A673 (cell line): ENCODE results near the gene USP3. TPM values are rescaled to one million over a fixed set of nuclear protein-coding genes. Genes with fewer than 3 reads are reported as not detected.

ENCODE experiments used
- BruUV-seq: library from RNA; stranded (reverse); fragments of 400-500 nt; replicated peaks from 2 replicates; lab custom pipeline; 2021; lab: Mats Ljungman, UMichigan
- CTCF ChIA-PET: fragments of 300-600 bp; sonication (Branson Sonifier 250); formaldehyde crosslinking; loops from one replicate; lab custom pipeline; 2022; ENCODE audit warnings: antibody characterized with exemption; lab: Charles Lee
- POLR2A ChIA-PET: fragments of 300-600 bp; sonication (Branson Sonifier 250); formaldehyde crosslinking; loops from one replicate; lab custom pipeline; 2022; ENCODE audit warnings: antibody characterized with exemption; ENCODE audit not compliant: low non-redundant PET; lab: Charles Lee
- DNase-seq: peaks from one replicate; pipeline ENCODE4 v3.0.0-alpha.2; 2015; ENCODE audit warnings: low spot score
- H3K27ac ChIP-seq: fragments of 200-600 bp; sonication (generic); 2 replicates; pipeline ENCODE4 v1.5.1; 2016; ENCODE audit warnings: mixed run types, low read depth, mild to moderate bottlenecking, mixed read lengths, antibody characterized with exemption, low read length; ENCODE audit not compliant: poor library complexity, severe bottlenecking
- H3K27me3 ChIP-seq: fragments of 200-600 bp; sonication (generic); replicated peaks from 2 replicates; pipeline ENCODE4 v1.6.1; 2017; ENCODE audit warnings: mixed run types, low read depth, mild to moderate bottlenecking, mixed read lengths, antibody characterized with exemption, low read length; ENCODE audit not compliant: insufficient read depth, poor library complexity
- H3K36me3 ChIP-seq: fragments of 200-600 bp; sonication (generic); 2 replicates; pipeline ENCODE4 v1.6.1; 2016; ENCODE audit warnings: mixed run types, mild to moderate bottlenecking, mixed read lengths, antibody characterized with exemption, low read length; ENCODE audit not compliant: insufficient read depth, poor library complexity, severe bottlenecking
- H3K4me1 ChIP-seq: fragments of 200-600 bp; sonication (generic); 2 replicates; pipeline ENCODE4 v1.6.1; 2017; ENCODE audit warnings: mixed run types, mild to moderate bottlenecking, mixed read lengths, antibody characterized with exemption, low read length; ENCODE audit not compliant: insufficient read depth, poor library complexity, severe bottlenecking
- H3K4me3 ChIP-seq: fragments of 200-600 bp; sonication (generic); 2 replicates; pipeline ENCODE4 v1.5.1; 2016; ENCODE audit warnings: low read depth, mixed run types, mild to moderate bottlenecking, mixed read lengths, low read length; ENCODE audit not compliant: poor library complexity, severe bottlenecking
- H3K9me3 ChIP-seq: fragments of 200-600 bp; sonication (generic); 2 replicates; pipeline ENCODE4 v1.6.1; 2016; ENCODE audit warnings: mixed run types, low read depth, mild to moderate bottlenecking, mixed read lengths, antibody characterized with exemption, low read length; ENCODE audit not compliant: poor library complexity, severe bottlenecking
- CTCF ChIP-seq: fragments of 300-800, 200-600 bp; sonication (generic); conservative IDR thresholded peaks from 2 replicates; pipeline ENCODE4 v1.5.1; 2017; ENCODE audit warnings: low read depth, mild to moderate bottlenecking, antibody characterized with exemption, low read length, moderate library complexity, mixed read lengths
- EZH2 ChIP-seq: fragments of 200-600 bp; sonication (generic); IDR thresholded peaks from 2 replicates; pipeline ENCODE4 v1.6.1; 2017; ENCODE audit warnings: borderline replicate concordance, low read depth, mild to moderate bottlenecking, mixed read lengths, antibody characterized with exemption, low read length; ENCODE audit not compliant: poor library complexity, severe bottlenecking
- intact Hi-C: fragments of 100-400 bp; cut with micrococcal nuclease; formaldehyde crosslinking; loops from one replicate; pipeline ENCODE4 v1.10.0; 2022; ENCODE audit not compliant: unreplicated experiment
- total RNA-seq: library from RNA; stranded (reverse); gene quantifications from 2 replicates; pipeline ENCODE4 v1.2.3, GENCODE V29; 2021

Gene USP3
- total RNA-seq, 1 experiment from 2014 or later = 65.3 TPM

GRCh38 chr15:63556736-63557135 is 52.3 kb downstream of the USP3 start:
- peaks cover 23% of the 10 kb centered on the region for H3K4me1 ChIP-seq
- no TSS peak for BruUV-seq
- POLR2A ChIA-PET = no interaction called here
- no peak overlapping the region for H3K27ac ChIP-seq
- H3K4me3 ChIP-seq = no peak overlapping the region
- intact Hi-C loops = no loop called here
- no peaks in the 10 kb centered on the region for H3K9me3 ChIP-seq
- DNase-seq = no peak
- H3K36me3 ChIP-seq = peaks cover 22% of the 10 kb centered on the region
- no peaks in the 10 kb centered on the region for H3K27me3 ChIP-seq
- CTCF ChIA-PET = no interaction called here
- TF ChIP-seq EZH2 (no peak), CTCF (no peak)

GRCh38 chr15:63559753-63560152 is 55.4 kb downstream of the USP3 start:
- TF ChIP-seq CTCF (no peak), EZH2 (no peak)
- Histone ChIP-seq H3K9me3 (no peaks in the 10 kb centered on the region), H3K4me1 (no peaks in the 10 kb centered on the region), H3K4me3 (no peak overlapping the region), H3K36me3 (peaks cover 44% of the 10 kb centered on the region), H3K27me3 (no peaks in the 10 kb centered on the region), H3K27ac (no peak overlapping the region)
- ChIA-PET CTCF (no interaction called here), POLR2A (no interaction called here)
- no peak for DNase-seq
- intact Hi-C loops = no loop called here
- no TSS peak for BruUV-seq

- no peaks in the 10 kb centered on the region for H3K27me3 ChIP-seq
- peaks cover 44% of the 10 kb centered on the region for H3K36me3 ChIP-seq
- no peaks in the 10 kb centered on the region for H3K9me3 ChIP-seq
- ChIA-PET POLR2A (no interaction called here), CTCF (no interaction called here)
- H3K4me3 ChIP-seq = no peak overlapping the region
- no TSS peak for BruUV-seq
- H3K27ac ChIP-seq = no peak overlapping the region
- intact Hi-C loops = no loop called here
- H3K4me1 ChIP-seq = no peaks in the 10 kb centered on the region
- TF ChIP-seq CTCF = no peak
- TF ChIP-seq EZH2 = no peak
- DNase-seq = no peak
Measured at GRCh38 chr15:63560741-63561448, 56.5 kb downstream of the USP3 start.
